ENCODE results near the gene PLAC1. TPM values are rescaled to one million over a fixed set of nuclear protein-coding genes. Genes with fewer than 3 reads are reported as not detected.

PLAC1 gene
- total RNA-seq, result under 1 TPM in 3 of 7 donors, not detected in 4; 0.30 to 0.62 (median 0.40) TPM
- under 1 TPM; 0.12 to 0.43 TPM for polyA plus RNA-seq
- long read RNA-seq, donor 1, partial matches to known transcripts, result 0 of 1 reads
- long read RNA-seq, donor 1, other reads (novel, unspliced or antisense), result 1 of 1 reads
- long read RNA-seq, donor 2, result 0 reads
- long read RNA-seq, donor 3, result 0 reads

GRCh38 chrX:134658002-134658759 is at the start of gene PLAC1:
Gene PLAC1 (minus strand): TSS chrX:134658471. CDS start chrX:134566682, 91,789 bp downstream.
- no peak for DNase-seq
- H3K4me3 ChIP-seq, result no peak within 1 kb of the TSS
- no peaks in the 10 kb centered on the region for H3K36me3 ChIP-seq
- H3K9me3 ChIP-seq, result no peaks in the 10 kb centered on the region
- H3K27ac ChIP-seq, result no peak within 1 kb of the TSS
- 62 to 74% (median 72%) methylated on average over 5 of the region's 5 CpGs for WGBS, 3 donors
- H3K27me3 ChIP-seq, result no peaks in the 10 kb centered on the region
- H3K4me1 ChIP-seq (ENCODE audit: insufficient read depth), result no peaks in the 10 kb centered on the region
- TF ChIP-seq, protein P1, sequence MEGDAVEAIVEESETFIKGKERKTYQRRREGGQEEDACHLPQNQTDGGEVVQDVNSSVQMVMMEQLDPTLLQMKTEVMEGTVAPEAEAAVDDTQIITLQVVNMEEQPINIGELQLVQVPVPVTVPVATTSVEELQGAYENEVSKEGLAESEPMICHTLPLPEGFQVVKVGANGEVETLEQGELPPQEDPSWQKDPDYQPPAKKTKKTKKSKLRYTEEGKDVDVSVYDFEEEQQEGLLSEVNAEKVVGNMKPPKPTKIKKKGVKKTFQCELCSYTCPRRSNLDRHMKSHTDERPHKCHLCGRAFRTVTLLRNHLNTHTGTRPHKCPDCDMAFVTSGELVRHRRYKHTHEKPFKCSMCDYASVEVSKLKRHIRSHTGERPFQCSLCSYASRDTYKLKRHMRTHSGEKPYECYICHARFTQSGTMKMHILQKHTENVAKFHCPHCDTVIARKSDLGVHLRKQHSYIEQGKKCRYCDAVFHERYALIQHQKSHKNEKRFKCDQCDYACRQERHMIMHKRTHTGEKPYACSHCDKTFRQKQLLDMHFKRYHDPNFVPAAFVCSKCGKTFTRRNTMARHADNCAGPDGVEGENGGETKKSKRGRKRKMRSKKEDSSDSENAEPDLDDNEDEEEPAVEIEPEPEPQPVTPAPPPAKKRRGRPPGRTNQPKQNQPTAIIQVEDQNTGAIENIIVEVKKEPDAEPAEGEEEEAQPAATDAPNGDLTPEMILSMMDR (IDR thresholded peaks at IDR 0.05), result no peak
- intact Hi-C loops (cut with DNase I), result no loop called here

- intact Hi-C loops (cut with DNase I), result no loop called here
- Histone ChIP-seq H3K9me3 (no peaks in the 10 kb centered on the region), H3K4me1 (ENCODE audit: insufficient read depth) (no peaks in the 10 kb centered on the region), H3K4me3 (no peak overlapping the region), H3K27me3 (no peaks in the 10 kb centered on the region), H3K27ac (no peak overlapping the region), H3K36me3 (no peaks in the 10 kb centered on the region)
- WGBS, 3 donors, result 57 to 68% (median 65%) methylated on average over 5 of the region's 5 CpGs
- TF ChIP-seq EP300 (IDR thresholded peaks at IDR 0.05) (no peak), POLR2A (IDR thresholded peaks at IDR 0.05) (no peak)
- TF ChIP-seq, protein P1 (IDR thresholded peaks at IDR 0.05), result no peak
- no peak for DNase-seq
Observed at GRCh38 chrX:134706138-134706537, 47.9 kb upstream of the PLAC1 start.

DNA sequence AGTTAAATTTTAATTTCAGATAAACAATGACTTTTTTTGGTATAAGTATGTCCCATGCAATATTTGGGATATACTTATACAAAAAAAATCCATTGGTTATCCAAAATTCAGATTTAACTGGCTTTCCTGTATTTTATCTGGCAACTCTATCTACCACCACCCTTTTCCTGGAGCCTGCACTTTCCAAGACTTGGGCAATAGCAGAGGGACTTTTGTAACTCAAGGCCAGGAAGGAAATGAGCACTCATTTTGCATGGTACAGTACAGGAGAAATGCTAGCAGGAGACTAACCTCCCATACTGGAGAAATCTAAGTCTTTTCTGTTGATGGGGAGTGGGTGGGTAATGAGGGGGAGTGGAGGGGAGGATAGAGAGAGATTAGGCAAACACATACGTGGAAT is 37.7 kb upstream of the PLAC1 start:
- 53 to 76% (median 63%) methylated on average over 1 of the region's 1 CpG for WGBS, 3 donors

GRCh38 chrX:134694333-134695322 is 36.4 kb upstream of the PLAC1 start:
- WGBS, 3 donors, result 79 to 91% (median 81%) methylated on average over 5 of the region's 5 CpGs

More for the DNA sequence above, 37.7 kb upstream of the PLAC1 start:
- TF ChIP-seq EP300 (IDR thresholded peaks at IDR 0.05) (no peak), POLR2A (IDR thresholded peaks at IDR 0.05) (no peak)
- TF ChIP-seq, protein P1 (IDR thresholded peaks at IDR 0.05), result no peak
- Histone ChIP-seq H3K4me3 (no peak overlapping the region), H3K9me3 (no peaks in the 10 kb centered on the region), H3K27ac (no peak overlapping the region), H3K36me3 (no peaks in the 10 kb centered on the region), H3K4me1 (ENCODE audit: insufficient read depth) (no peaks in the 10 kb centered on the region), H3K27me3 (no peaks in the 10 kb centered on the region)
- DNase-seq, result no peak
- intact Hi-C loops (cut with DNase I), result no loop called here

More at GRCh38 chrX:134694333-134695322, 36.4 kb upstream of the PLAC1 start:
- H3K27me3 ChIP-seq, result no peaks in the 10 kb centered on the region
- no peaks in the 10 kb centered on the region for H3K36me3 ChIP-seq
- H3K27ac ChIP-seq, result no peak overlapping the region
- DNase-seq, result no peak
- H3K9me3 ChIP-seq, result no peaks in the 10 kb centered on the region
- TF ChIP-seq POLR2A (IDR thresholded peaks at IDR 0.05) (no peak), EP300 (IDR thresholded peaks at IDR 0.05) (no peak)
- TF ChIP-seq, protein P1 (IDR thresholded peaks at IDR 0.05), result no peak
- no peaks in the 10 kb centered on the region for H3K4me1 ChIP-seq (ENCODE audit: insufficient read depth)
- intact Hi-C loops (cut with DNase I), result no loop called here
- no peak overlapping the region for H3K4me3 ChIP-seq

Measured in ovary (tissue), 10 donors.